Erythroblast (primary cell): ENCODE measurements around the gene ASXL1.
"Not testable (repeated sequence)": the region's sequence is repeated elsewhere in the genome, so short reads cannot be mapped to it uniquely, and the experiment has no call there.

Source experiments
- DNase-seq, 2 experiments: peaks; one replicate each; lab custom pipeline; 2025; lab: John Stamatoyannopoulos, UW
- GATA1 ChIP-seq: IDR thresholded peaks from 2 replicates; pipeline ENCODE4 v1.6.1; 2011; ENCODE audit warnings: low read depth, mild to moderate bottlenecking, control low read depth, low read length, moderate library complexity
- POLR2A ChIP-seq: IDR thresholded peaks from 2 replicates; pipeline ENCODE4 v1.6.1; 2011; ENCODE audit warnings: mild to moderate bottlenecking, low read length

ASXL1 gene

GRCh38 chr20:32329817-32330554, 28.1 kb upstream of the ASXL1 start:
- no peak for TF ChIP-seq POLR2A
- no peak for TF ChIP-seq GATA1
- no peak for DNase-seq

GRCh38 chr20:32330555-32330897, 27.6 kb upstream of the ASXL1 start:
- no peak for DNase-seq
- TF ChIP-seq POLR2A (no peak), GATA1 (no peak)

- no peak for DNase-seq
- TF ChIP-seq GATA1 (no peak), POLR2A (no peak)
These were observed 25.5 kb upstream of the ASXL1 start for GRCh38 chr20:32332614-32333013.

- DNase-seq, result no peak
- no peak for TF ChIP-seq GATA1
- TF ChIP-seq POLR2A, result no peak
These were observed 24.7 kb upstream of the ASXL1 start for GRCh38 chr20:32333181-32333987.

- TF ChIP-seq POLR2A, result no peak
- TF ChIP-seq GATA1, result no peak
- DNase-seq, result peak; percentile 85 to 86
These were observed 23.9 kb upstream of the ASXL1 start for GRCh38 chr20:32333988-32334885.

- TF ChIP-seq POLR2A, result no peak
- TF ChIP-seq GATA1, result no peak
- DNase-seq, result peak; percentile 58 to 62
These were observed 21.2 kb upstream of the ASXL1 start for GRCh38 chr20:32336918-32337347.

GRCh38 chr20:32337937-32338661, 20.0 kb upstream of the ASXL1 start:
- TF ChIP-seq POLR2A, result no peak
- TF ChIP-seq GATA1, result no peak
- DNase-seq, result no peak

GRCh38 chr20:32338665-32339064, 19.5 kb upstream of the ASXL1 start:
- no peak for DNase-seq
- TF ChIP-seq GATA1, result no peak

GRCh38 chr20:32339116-32339515, 19.0 kb upstream of the ASXL1 start:
- TF ChIP-seq GATA1, result no peak
- TF ChIP-seq POLR2A, result no peak
- DNase-seq, result no peak

- DNase-seq, result not testable (repeated sequence)
These were observed 17.1 kb upstream of the ASXL1 start for GRCh38 chr20:32341053-32341452.

- DNase-seq, result no peak
- TF ChIP-seq GATA1 (no peak), POLR2A (no peak)
These were observed 14.7 kb upstream of the ASXL1 start for GRCh38 chr20:32343439-32343838.

GRCh38 chr20:32344835-32345506, 13.2 kb upstream of the ASXL1 start:
- TF ChIP-seq POLR2A, result no peak
- no peak for TF ChIP-seq GATA1
- DNase-seq, result no peak

GRCh38 chr20:32348207-32348606, 9.9 kb upstream of the ASXL1 start:
- TF ChIP-seq GATA1, result no peak
- TF ChIP-seq POLR2A, result no peak
- no peak for DNase-seq
